ENCODE results near the gene BLOC1S4.
"Not testable (repeated sequence)": the region's sequence is repeated elsewhere in the genome, so short reads cannot be mapped to it uniquely, and the experiment has no call there.

BLOC1S4 gene

DNA sequence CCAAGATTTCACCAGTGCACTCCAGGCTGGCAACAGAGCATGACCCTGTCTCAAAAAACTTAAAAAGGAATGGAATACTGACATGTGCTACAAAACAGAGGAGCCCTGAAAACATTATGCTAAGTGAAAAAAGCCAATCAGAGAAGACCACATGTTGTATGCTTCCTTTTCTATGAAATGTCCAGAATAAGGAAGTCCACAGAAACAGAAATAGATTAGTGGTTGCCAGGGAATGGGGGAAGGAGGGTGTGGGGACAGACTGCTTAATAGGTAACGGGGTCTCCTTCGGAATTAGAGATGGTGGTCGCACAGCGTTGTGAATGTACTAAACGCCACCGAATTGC is 36.5 kb downstream of the BLOC1S4 start:
- no peak for DNase-seq (ENCODE audit: extremely low read depth, low read depth)
- TF ChIP-seq, protein P1, sequence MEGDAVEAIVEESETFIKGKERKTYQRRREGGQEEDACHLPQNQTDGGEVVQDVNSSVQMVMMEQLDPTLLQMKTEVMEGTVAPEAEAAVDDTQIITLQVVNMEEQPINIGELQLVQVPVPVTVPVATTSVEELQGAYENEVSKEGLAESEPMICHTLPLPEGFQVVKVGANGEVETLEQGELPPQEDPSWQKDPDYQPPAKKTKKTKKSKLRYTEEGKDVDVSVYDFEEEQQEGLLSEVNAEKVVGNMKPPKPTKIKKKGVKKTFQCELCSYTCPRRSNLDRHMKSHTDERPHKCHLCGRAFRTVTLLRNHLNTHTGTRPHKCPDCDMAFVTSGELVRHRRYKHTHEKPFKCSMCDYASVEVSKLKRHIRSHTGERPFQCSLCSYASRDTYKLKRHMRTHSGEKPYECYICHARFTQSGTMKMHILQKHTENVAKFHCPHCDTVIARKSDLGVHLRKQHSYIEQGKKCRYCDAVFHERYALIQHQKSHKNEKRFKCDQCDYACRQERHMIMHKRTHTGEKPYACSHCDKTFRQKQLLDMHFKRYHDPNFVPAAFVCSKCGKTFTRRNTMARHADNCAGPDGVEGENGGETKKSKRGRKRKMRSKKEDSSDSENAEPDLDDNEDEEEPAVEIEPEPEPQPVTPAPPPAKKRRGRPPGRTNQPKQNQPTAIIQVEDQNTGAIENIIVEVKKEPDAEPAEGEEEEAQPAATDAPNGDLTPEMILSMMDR (IDR thresholded peaks at IDR 0.05; ENCODE audit: low read depth, low read length), result no peak

DNA sequence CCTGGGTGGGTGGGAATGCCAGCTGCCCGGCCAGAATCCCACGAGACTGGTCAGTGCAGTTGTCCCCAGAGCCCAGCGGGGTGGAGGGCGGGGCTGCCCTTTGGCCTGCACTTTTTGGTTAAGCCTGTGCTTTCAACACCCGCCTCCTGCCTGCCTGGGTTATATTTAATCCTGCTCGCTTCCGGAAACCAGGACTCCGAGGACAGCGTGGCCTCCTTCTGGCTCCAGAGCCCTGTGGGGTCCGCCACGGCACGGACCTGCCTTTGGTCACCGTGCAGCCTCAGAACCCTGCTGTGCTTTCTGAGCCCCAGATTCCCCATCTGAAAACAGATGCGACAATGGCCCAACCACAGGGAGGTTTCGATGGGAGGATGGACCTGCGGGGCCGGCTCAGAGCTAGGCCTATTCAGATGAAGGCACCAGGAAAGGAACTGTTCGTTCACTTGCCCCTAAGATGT is 37.2 kb downstream of the BLOC1S4 start:
- no peak for DNase-seq (ENCODE audit: extremely low read depth, low read depth)
- TF ChIP-seq, protein P1 (IDR thresholded peaks at IDR 0.05; ENCODE audit: low read depth, low read length), result no peak

DNA sequence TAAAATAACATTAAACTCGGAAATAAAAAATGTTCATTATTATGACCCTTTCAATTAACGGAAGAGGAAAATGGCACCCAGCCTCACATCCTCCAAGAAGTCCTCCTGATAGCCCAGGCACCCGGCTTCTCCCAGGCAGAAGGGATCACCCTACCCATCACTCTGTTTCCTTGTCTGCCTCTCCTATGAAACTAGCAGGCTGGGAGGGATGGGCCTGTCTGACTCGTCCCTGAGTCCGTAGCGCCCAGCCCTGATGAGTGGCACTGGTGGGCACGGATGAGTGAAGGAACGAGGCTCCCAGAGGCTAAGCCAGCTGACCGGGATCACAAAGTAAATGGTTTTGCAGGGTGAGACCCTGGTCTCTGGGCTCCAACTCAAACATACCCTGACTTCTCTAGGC is 37.9 kb downstream of the BLOC1S4 start:
- DNase-seq (ENCODE audit: extremely low read depth, low read depth), result no peak
- TF ChIP-seq, protein P1 (IDR thresholded peaks at IDR 0.05; ENCODE audit: low read depth, low read length), result no peak

DNA sequence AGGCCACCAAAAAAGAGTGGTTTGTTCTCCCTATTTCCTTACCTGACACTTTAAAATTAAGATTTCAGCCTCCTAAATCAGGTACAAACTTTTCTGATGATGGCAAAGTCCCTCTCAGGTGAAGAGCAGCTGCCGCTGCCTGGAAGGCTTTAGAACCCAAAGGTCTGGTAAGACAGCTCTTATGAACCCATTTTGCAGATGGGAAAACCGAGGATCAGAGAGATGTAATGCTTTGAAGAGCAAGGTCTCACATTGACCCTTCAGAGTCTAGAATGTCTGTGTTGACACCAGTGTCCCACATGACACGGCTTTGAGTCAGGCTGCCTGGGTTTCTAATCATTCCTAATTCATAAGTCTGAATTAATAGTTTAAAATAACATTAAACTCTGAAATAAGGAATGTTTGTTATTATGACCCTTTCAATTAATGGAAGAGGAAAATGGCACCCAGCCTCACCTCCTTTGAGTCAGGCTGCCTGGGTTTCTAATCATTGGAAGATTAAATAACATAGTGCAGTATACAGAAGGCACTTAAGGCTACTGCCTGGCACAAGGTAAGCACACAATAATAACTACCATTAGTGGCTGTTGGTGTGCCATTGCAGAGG is 38.6 kb downstream of the BLOC1S4 start:
- no peak for DNase-seq (ENCODE audit: extremely low read depth, low read depth)

DNA sequence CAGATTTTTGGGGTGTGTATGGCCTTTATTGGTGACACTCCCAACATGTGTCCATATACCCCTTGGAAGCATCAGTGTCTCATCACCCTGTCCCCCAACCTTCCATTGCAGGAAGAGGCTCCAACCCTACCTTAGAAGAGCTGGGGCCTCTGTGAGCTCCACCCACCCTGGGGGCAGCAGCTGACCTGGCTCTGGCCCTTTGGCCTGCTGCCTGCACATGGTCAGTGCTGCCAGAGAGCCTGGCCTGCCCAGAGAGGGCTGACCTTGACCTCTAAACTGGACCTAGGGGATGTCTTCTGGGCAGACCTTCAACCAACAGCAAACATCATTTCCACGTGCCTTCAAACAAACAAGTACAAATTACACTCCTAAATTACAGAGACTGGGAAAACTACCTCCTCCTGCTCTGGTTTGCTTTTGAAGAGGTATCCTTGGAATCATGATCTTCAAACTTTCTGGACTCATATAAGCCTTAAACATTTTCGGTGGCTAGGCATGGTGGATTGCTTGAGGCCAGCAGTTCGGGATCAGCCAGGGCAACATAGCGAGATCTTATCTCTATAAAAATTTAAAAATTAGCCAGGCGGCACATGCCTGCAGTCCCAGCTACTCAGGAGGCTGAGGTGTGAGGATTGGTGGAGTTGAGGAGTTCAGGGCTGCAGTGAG is 39.2 kb downstream of the BLOC1S4 start:
- TF ChIP-seq, protein P1 (IDR thresholded peaks at IDR 0.05; ENCODE audit: low read depth, low read length), result no peak
- no peak for DNase-seq (ENCODE audit: extremely low read depth, low read depth)

More for the DNA sequence above, 38.6 kb downstream of the BLOC1S4 start:
- TF ChIP-seq, protein P1 (IDR thresholded peaks at IDR 0.05; ENCODE audit: low read depth, low read length), result no peak

DNA sequence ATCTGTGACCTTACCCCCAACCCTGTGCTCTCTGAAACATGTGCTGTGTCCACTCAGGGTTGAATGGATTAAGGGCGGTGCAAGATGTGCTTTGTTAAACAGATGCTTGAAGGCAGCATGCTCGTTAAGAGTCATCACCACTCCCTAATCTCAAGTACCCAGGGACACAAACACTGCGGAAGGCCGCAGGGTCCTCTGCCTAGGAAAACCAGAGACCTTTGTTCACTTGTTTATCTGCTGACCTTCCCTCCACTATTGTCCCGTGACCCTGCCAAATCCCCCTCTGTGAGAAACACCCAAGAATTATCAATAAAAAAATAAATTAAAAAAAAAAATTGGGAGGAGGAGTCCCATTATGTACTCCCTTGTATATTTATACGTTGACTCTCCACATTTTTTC is 40.4 kb downstream of the BLOC1S4 start:
- not testable (repeated sequence) for DNase-seq (ENCODE audit: extremely low read depth, low read depth)

DNA sequence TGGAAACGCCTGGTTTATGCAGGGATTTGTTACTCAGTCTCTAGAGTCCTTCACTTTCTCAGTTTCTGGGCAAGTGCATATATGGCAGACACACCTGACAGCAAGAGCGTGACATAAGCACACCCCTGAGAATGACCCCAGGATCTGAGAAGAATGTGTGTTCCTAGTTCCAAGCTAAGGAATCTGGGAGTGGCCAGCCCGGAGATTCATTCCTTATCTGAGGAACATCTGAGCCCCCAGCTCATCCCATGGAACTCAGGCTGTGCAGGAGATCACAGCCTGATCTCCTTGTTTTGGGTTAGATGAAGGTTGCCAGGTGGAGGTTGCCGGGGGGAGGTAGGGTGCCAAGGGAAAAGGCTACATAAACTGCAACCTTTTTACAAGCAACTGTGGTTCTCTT is 42.8 kb downstream of the BLOC1S4 start:
- TF ChIP-seq, protein P1 (IDR thresholded peaks at IDR 0.05; ENCODE audit: low read depth, low read length), result no peak
- no peak for DNase-seq (ENCODE audit: extremely low read depth, low read depth)

DNA sequence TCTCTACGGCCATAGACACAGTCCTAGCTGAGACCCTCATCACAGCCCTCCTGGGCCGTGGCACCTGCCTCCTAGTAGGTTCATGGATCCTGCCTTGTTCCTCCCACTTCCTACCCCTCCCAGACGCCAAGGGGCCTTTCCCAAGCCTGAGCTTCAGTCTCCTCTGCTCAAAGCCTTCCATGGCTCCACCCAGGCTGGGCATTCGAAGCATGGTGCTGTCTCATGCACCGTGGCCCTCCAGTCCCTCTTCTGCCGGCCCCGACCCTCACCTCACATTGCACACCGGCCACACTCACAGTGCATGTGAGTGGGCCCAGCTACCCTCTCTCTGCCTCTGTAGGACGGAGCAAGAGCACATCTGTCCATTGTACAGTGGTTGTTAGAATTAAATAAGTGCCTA is 44.9 kb downstream of the BLOC1S4 start:
- TF ChIP-seq, protein P1 (IDR thresholded peaks at IDR 0.05; ENCODE audit: low read depth, low read length), result no peak

More for the DNA sequence above, 44.9 kb downstream of the BLOC1S4 start:
- no peak for DNase-seq (ENCODE audit: extremely low read depth, low read depth)
